Measurements from ENCODE around the gene PKM.

GRCh38 chr15:72271895-72272212 is 40.9 kb upstream of the PKM start:
- TF ChIP-seq, protein P1, sequence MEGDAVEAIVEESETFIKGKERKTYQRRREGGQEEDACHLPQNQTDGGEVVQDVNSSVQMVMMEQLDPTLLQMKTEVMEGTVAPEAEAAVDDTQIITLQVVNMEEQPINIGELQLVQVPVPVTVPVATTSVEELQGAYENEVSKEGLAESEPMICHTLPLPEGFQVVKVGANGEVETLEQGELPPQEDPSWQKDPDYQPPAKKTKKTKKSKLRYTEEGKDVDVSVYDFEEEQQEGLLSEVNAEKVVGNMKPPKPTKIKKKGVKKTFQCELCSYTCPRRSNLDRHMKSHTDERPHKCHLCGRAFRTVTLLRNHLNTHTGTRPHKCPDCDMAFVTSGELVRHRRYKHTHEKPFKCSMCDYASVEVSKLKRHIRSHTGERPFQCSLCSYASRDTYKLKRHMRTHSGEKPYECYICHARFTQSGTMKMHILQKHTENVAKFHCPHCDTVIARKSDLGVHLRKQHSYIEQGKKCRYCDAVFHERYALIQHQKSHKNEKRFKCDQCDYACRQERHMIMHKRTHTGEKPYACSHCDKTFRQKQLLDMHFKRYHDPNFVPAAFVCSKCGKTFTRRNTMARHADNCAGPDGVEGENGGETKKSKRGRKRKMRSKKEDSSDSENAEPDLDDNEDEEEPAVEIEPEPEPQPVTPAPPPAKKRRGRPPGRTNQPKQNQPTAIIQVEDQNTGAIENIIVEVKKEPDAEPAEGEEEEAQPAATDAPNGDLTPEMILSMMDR (IDR thresholded peaks at IDR 0.05): no peak
- no peak for TF ChIP-seq EZH2 (IDR thresholded peaks at IDR 0.05)
- TF ChIP-seq EZH2phosphoT487 (IDR thresholded peaks at IDR 0.05): no peak
